ENCODE measurements around the gene POMT1. TPM values are rescaled to one million over a fixed set of nuclear protein-coding genes. Genes with fewer than 3 reads are reported as not detected.
A peak's percentile ranks its signal among the peaks of the same experiment; 100 is the strongest.

Gene POMT1
- total and polyA plus RNA-seq, 2 experiments from 2014 or later: 20.2 to 32.4 TPM

DNA sequence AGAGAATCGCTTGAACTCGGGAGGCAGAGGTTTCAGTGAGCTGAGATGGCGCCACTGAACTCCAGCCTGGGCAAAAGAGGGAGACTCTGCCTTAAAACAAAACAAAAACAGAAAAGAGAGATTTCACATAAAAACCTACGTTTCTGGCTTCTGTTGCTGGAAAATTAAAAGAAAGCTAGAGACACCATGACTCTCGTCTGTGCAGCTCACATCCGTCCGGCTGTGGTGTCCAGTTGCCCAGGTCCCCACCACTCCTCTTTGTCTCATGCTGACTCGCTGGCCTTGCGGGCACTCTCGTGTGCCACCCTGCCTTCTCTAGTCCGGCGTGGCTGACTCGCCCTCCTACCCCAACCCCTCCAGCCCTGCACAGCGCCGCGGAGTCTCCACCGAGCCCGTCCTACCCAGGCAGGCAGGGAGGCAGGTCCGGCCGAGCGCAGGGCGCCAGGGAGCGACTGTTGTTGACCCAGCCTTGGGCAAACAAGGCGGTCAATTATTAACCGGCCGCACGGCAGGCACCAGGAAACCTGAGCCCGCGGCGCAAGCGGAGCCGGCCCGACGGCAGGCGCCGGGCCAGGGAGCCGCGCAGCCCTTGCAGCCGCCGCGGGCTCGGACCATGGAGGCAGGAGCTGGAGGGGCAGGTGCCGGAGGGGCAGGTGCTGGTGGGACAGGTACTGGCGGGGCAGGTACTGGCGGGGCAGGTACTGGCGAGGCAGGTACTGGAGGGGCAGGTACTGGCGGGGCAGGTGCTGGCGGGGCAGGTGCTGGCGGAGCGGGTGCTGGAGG lies 42.5 kb downstream of the POMT1 start, which contains the start of gene PRRT1B:
Gene PRRT1B, plus strand, starts transcription at position 521 of the 783 bp plus-strand sequence. Its CDS starts 93 bp downstream, at position 614.
- Histone ChIP-seq H3K4me3 (peak within 1 kb of the TSS; percentile 68), H3K36me3 (ENCODE audit: insufficient read depth) (no peaks in the 10 kb centered on the region), H3K9me2 (ENCODE audit: insufficient read depth) (peaks cover 4% of the 10 kb centered on the region; the same call in 1 of the 2 replicates), H3K4me2 (peak within 1 kb of the TSS; percentile 86), H2AFZ (peak within 1 kb of the TSS; percentile 95), H3K27me3 (ENCODE audit: insufficient read depth) (peaks cover 60% of the 10 kb centered on the region), H3K27ac (ENCODE audit: low read depth) (no peak within 1 kb of the TSS), H3K79me2 (replicated peaks; ENCODE audit: insufficient read depth) (no peaks in the 10 kb centered on the region), H3K4me1 (ENCODE audit: insufficient read depth) (no peaks in the 10 kb centered on the region), H3F3A (replicated peaks; ENCODE audit: low read depth) (peaks cover 7% of the 10 kb centered on the region; the same call in 1 of the 2 replicates), H4K20me1 (replicated peaks; ENCODE audit: insufficient read depth) (no peaks in the 10 kb centered on the region)
- DNase-seq (ENCODE audit: low spot score) (peak; percentile 81), ATAC-seq (peak; percentile 78)
- Mint-ChIP-seq H3K27ac (no peak within 1 kb of the TSS), H3K4me1 (peaks cover 7% of the 10 kb centered on the region; the same call in 1 of the 3 replicates), H3K36me3 (ENCODE audit: low read depth) (peaks cover 44% of the 10 kb centered on the region), H3K4me3 (peak within 1 kb of the TSS; percentile 67), H3K27me3 (ENCODE audit: insufficient read depth, low read depth, poor library complexity) (peaks cover 58% of the 10 kb centered on the region), H3K9me3 (peaks cover 62% of the 10 kb centered on the region)
- TF ChIP-seq JUNB (IDR thresholded peaks at IDR 0.05; ENCODE audit: unreplicated experiment) (no peak), EZH2 (IDR thresholded peaks at IDR 0.05; ENCODE audit: low read depth, unreplicated experiment) (peak; percentile 38)
- TF ChIP-seq, protein P1, sequence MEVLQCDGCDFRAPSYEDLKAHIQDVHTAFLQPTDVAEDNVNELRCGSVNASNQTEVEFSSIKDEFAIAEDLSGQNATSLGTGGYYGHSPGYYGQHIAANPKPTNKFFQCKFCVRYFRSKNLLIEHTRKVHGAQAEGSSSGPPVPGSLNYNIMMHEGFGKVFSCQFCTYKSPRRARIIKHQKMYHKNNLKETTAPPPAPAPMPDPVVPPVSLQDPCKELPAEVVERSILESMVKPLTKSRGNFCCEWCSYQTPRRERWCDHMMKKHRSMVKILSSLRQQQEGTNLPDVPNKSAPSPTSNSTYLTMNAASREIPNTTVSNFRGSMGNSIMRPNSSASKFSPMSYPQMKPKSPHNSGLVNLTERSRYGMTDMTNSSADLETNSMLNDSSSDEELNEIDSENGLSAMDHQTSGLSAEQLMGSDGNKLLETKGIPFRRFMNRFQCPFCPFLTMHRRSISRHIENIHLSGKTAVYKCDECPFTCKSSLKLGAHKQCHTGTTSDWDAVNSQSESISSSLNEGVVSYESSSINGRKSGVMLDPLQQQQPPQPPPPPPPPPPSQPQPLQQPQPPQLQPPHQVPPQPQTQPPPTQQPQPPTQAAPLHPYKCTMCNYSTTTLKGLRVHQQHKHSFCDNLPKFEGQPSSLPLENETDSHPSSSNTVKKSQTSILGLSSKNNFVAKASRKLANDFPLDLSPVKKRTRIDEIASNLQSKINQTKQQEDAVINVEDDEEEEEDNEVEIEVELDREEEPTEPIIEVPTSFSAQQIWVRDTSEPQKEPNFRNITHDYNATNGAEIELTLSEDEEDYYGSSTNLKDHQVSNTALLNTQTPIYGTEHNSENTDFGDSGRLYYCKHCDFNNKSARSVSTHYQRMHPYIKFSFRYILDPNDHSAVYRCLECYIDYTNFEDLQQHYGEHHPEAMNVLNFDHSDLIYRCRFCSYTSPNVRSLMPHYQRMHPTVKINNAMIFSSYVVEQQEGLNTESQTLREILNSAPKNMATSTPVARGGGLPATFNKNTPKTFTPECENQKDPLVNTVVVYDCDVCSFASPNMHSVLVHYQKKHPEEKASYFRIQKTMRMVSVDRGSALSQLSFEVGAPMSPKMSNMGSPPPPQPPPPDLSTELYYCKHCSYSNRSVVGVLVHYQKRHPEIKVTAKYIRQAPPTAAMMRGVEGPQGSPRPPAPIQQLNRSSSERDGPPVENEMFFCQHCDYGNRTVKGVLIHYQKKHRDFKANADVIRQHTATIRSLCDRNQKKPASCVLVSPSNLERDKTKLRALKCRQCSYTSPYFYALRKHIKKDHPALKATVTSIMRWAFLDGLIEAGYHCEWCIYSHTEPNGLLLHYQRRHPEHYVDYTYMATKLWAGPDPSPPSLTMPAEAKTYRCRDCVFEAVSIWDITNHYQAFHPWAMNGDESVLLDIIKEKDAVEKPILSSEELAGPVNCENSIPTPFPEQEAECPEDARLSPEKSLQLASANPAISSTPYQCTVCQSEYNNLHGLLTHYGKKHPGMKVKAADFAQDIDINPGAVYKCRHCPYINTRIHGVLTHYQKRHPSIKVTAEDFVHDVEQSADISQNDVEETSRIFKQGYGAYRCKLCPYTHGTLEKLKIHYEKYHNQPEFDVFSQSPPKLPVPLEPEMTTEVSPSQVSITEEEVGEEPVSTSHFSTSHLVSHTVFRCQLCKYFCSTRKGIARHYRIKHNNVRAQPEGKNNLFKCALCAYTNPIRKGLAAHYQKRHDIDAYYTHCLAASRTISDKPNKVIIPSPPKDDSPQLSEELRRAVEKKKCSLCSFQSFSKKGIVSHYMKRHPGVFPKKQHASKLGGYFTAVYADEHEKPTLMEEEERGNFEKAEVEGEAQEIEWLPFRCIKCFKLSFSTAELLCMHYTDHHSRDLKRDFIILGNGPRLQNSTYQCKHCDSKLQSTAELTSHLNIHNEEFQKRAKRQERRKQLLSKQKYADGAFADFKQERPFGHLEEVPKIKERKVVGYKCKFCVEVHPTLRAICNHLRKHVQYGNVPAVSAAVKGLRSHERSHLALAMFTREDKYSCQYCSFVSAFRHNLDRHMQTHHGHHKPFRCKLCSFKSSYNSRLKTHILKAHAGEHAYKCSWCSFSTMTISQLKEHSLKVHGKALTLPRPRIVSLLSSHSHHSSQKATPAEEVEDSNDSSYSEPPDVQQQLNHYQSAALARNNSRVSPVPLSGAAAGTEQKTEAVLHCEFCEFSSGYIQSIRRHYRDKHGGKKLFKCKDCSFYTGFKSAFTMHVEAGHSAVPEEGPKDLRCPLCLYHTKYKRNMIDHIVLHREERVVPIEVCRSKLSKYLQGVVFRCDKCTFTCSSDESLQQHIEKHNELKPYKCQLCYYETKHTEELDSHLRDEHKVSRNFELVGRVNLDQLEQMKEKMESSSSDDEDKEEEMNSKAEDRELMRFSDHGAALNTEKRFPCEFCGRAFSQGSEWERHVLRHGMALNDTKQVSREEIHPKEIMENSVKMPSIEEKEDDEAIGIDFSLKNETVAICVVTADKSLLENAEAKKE (CRISPR knock-in tag; IDR thresholded peaks at IDR 0.05): no peak
- TF ChIP-seq, protein P2, sequence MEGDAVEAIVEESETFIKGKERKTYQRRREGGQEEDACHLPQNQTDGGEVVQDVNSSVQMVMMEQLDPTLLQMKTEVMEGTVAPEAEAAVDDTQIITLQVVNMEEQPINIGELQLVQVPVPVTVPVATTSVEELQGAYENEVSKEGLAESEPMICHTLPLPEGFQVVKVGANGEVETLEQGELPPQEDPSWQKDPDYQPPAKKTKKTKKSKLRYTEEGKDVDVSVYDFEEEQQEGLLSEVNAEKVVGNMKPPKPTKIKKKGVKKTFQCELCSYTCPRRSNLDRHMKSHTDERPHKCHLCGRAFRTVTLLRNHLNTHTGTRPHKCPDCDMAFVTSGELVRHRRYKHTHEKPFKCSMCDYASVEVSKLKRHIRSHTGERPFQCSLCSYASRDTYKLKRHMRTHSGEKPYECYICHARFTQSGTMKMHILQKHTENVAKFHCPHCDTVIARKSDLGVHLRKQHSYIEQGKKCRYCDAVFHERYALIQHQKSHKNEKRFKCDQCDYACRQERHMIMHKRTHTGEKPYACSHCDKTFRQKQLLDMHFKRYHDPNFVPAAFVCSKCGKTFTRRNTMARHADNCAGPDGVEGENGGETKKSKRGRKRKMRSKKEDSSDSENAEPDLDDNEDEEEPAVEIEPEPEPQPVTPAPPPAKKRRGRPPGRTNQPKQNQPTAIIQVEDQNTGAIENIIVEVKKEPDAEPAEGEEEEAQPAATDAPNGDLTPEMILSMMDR (conservative IDR thresholded peaks at IDR 0.05; ENCODE audit: low read depth in 2 of 2): no peak

All from GM23338 (cell line).